Chondrocyte (in vitro differentiated cells): ENCODE results near the gene CRHBP. TPM values are rescaled to one million over a fixed set of nuclear protein-coding genes. Genes with fewer than 3 reads are reported as not detected.

ENCODE experiments used
- DNase-seq: peaks from one replicate; pipeline ENCODE4 v3.0.0; 2021; ENCODE audit warnings: mixed read lengths, low spot score
- H3K27ac Mint-ChIP-seq: one replicate; pipeline ENCODE4 v1.8.0; 2021; ENCODE audit warnings: mild to moderate bottlenecking, moderate library complexity, mixed read lengths; ENCODE audit not compliant: unreplicated experiment
- H3K27me3 Mint-ChIP-seq: 2 replicates; pipeline ENCODE4 v1.8.0; 2021; ENCODE audit warnings: low read depth, mixed read lengths
- H3K36me3 Mint-ChIP-seq: 2 replicates; pipeline ENCODE4 v1.8.0; 2021; ENCODE audit warnings: low read depth, mixed read lengths
- H3K4me1 Mint-ChIP-seq: 2 replicates; pipeline ENCODE4 v1.8.0; 2021; ENCODE audit warnings: low read depth, mild to moderate bottlenecking, mixed read lengths
- H3K4me3 Mint-ChIP-seq: one replicate; pipeline ENCODE4 v1.8.0; 2021; ENCODE audit warnings: mild to moderate bottlenecking, moderate library complexity, mixed read lengths; ENCODE audit not compliant: unreplicated experiment
- H3K9me3 Mint-ChIP-seq: 2 replicates; pipeline ENCODE4 v1.8.0; 2021; ENCODE audit warnings: low read depth, mixed read lengths
- CTCF ChIP-seq: fragments of 200-600 bp; sonication (generic); IDR thresholded peaks from 2 replicates; pipeline ENCODE4 v1.5.0; 2021; ENCODE audit warnings: antibody characterized with exemption, mild to moderate bottlenecking, moderate library complexity
- total RNA-seq: library from RNA; stranded (reverse); gene quantifications from 3 replicates; pipeline ENCODE4 v1.2.1, GENCODE V29; 2021

CRHBP gene
- total RNA-seq, 1 donor from 2014 or later, result 0.40 TPM

DNA sequence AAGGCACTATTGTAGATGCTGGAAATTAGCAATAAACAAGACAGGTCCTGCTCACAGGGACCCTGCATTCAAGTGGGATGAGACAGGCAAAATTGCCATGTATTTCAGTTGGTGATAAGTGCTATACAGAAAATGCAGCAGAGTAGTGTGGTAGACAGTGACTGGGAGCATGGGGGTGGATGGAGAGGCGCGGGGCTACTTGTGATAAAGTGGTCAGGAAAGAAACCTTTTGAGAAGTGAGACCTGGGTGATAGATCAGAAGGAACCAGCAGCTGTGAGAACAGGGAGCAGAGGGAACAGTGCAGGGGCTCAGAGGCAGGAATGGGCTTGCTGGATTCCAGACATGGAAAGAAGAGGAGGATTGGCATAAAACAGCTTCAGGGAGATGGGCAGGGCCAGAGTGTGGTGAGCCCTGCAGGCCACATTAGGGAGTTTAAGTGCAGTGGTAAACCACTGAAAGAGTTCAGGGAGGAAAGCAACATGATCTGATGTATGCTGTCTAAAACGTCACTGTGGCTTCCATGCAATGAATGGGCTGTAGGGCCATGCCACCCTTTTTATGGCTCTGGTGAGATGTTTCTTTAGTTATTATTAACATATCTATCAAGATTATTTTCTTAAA, 7.3 kb downstream of the CRHBP start:
- H3K9me3 Mint-ChIP-seq, result no peaks in the 10 kb centered on the region
- peaks cover 1% of the 10 kb centered on the region for H3K27me3 Mint-ChIP-seq
- no peak for DNase-seq
- H3K4me3 Mint-ChIP-seq, result no peak overlapping the region
- no peak for TF ChIP-seq CTCF
- H3K4me1 Mint-ChIP-seq, result peaks cover 21% of the 10 kb centered on the region
- no peak overlapping the region for H3K27ac Mint-ChIP-seq
- H3K36me3 Mint-ChIP-seq, result no peaks in the 10 kb centered on the region

DNA sequence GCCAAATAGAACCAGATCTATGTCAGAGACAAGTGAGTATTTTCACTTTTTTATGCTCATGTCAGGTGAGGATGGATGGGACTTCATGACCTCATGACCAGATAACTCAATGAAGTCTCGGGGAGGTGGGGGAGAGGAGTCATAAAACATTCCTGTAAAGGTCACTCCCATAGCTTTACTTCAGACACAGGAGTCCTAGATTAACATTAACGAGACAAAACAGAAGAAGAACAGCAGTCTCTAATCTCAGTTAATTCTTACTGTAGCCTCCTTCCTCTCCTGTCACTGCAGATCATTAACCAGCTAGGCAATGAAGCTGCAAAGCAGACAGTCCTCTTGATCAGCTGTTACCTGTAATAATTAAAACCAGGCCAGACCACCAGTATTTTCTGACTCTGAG, 11.2 kb downstream of the CRHBP start:
- H3K4me1 Mint-ChIP-seq, result peaks cover 13% of the 10 kb centered on the region
- H3K9me3 Mint-ChIP-seq, result no peaks in the 10 kb centered on the region
- TF ChIP-seq CTCF, result no peak
- H3K36me3 Mint-ChIP-seq, result no peaks in the 10 kb centered on the region
- no peak for DNase-seq
- H3K4me3 Mint-ChIP-seq, result no peak overlapping the region
- H3K27me3 Mint-ChIP-seq, result no peaks in the 10 kb centered on the region
- no peak overlapping the region for H3K27ac Mint-ChIP-seq

- Mint-ChIP-seq H3K27me3 (no peaks in the 10 kb centered on the region), H3K36me3 (no peaks in the 10 kb centered on the region), H3K4me3 (no peak overlapping the region), H3K4me1 (no peaks in the 10 kb centered on the region), H3K9me3 (no peaks in the 10 kb centered on the region), H3K27ac (no peak overlapping the region)
- DNase-seq, result no peak
- TF ChIP-seq CTCF, result no peak
These were observed 18.7 kb downstream of the CRHBP start for GRCh38 chr5:76971511-76971910.

DNA sequence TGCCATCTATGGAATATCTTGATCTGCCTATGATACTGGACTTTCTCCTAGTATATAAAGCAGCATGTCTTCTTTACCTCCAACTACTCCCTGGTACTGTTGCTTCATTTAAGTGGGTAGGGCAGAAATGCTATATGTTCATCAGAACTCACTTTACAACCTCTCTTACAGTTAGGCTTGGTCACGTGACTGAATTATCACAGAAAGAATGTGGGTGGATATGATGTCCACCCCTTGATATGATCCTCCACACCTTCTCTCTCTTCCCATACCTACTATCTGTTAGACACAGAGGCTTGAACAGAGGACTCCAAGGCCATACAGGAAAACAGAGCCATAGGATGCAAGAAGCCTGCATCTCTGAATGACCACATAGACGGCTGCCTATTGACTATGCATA, 19.8 kb downstream of the CRHBP start:
- no peaks in the 10 kb centered on the region for H3K27me3 Mint-ChIP-seq
- no peaks in the 10 kb centered on the region for H3K9me3 Mint-ChIP-seq
- no peak overlapping the region for H3K4me3 Mint-ChIP-seq
- TF ChIP-seq CTCF, result no peak
- no peaks in the 10 kb centered on the region for H3K36me3 Mint-ChIP-seq
- DNase-seq, result no peak
- H3K27ac Mint-ChIP-seq, result no peak overlapping the region
- no peaks in the 10 kb centered on the region for H3K4me1 Mint-ChIP-seq

- no peaks in the 10 kb centered on the region for H3K36me3 Mint-ChIP-seq
- H3K4me1 Mint-ChIP-seq, result no peaks in the 10 kb centered on the region
- TF ChIP-seq CTCF, result no peak
- H3K4me3 Mint-ChIP-seq, result no peak overlapping the region
- no peaks in the 10 kb centered on the region for H3K27me3 Mint-ChIP-seq
- no peak overlapping the region for H3K27ac Mint-ChIP-seq
- no peaks in the 10 kb centered on the region for H3K9me3 Mint-ChIP-seq
- no peak for DNase-seq
These were observed 21.9 kb downstream of the CRHBP start for GRCh38 chr5:76974785-76975184.
